HPDE6-E6E7 (cell line): ENCODE results near the gene CORO1A.
"Not testable (repeated sequence)": the region's sequence is repeated elsewhere in the genome, so short reads cannot be mapped to it uniquely, and the experiment has no call there.

Experiments
- DNase-seq: peaks from one replicate; pipeline ENCODE4 v3.0.0; 2011; ENCODE audit warnings: missing footprints; ENCODE audit errors: extremely low spot score

The CORO1A gene

DNA sequence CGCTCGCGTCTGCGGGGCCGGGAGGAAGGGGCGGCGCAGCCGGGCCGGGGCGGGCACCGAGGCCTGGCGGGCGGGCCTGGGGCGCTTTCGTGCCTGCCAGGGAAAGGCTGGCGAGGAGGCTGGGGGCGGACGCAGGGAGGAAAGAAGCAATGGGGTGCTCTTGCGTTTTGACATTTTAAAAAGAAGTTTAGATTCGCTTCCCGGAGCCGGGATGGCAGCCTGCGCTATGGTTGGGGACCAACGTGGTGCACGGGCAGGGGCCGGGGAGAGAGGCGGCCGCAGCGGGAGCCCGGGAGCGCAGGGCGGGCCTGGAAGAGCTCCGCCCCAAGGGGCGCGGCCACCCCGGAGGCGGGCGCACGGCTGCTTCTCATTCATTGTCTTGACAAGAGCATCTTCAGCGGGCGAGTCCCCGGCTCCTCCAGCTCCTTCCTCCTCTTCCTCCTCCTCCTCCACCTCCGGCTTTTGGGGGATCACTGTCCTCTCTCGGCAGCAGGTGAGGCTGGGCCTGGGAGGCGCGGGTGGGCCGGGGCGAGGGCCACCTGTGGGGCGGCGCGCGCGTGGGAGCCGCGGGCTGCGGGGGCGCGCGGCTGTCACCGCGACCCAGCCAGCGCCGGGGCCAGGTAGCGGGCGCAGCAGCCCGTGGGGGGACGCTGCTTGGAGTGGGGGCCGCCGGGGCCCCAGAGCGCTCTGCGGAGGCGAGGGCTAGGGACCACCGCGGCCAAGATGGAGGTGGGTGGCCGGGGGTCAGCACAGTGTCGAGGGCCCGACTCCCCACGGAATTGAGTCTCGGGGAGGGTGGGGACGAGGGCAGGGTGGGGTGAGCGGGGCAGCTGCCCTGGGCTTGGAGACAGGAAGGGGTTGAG is at the start of gene CORO1A:
Gene CORO1A (plus strand): TSS at position 370 of the 863 bp plus-strand sequence. CDS start 1,608 bp downstream, outside the sequence.
- DNase-seq, result peak; percentile 63

DNA sequence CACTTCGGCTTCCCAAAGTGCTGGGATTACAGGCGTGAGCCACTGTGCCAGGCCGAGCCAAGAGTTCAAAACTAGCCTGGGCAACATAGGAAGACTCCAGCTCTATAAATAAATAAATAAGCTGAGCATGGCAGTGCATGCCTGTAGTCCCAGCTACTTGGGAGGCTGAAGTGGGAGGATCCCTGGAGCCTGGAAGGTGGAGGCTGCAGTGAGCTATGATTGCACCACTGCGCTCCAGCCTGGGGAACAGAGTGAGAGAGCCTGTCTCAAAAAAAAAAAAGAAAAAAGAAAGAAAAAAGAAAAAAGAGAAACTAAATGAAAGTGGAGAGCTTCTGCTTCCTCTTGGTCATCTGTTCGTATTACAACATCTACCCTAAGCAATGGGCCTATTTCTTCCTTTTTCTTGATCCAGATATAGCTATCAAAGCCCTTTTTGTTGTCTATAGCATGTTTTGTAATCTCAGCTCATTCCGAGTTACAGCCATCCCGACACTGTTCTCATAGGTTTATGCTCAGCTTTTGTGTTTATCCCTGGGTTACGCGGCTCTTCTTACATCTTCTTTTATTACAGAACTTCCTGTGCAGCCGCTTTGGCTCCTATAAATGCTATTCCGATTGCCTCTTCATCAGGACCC is 46.3 kb upstream of the CORO1A start:
- DNase-seq, result no peak

DNA sequence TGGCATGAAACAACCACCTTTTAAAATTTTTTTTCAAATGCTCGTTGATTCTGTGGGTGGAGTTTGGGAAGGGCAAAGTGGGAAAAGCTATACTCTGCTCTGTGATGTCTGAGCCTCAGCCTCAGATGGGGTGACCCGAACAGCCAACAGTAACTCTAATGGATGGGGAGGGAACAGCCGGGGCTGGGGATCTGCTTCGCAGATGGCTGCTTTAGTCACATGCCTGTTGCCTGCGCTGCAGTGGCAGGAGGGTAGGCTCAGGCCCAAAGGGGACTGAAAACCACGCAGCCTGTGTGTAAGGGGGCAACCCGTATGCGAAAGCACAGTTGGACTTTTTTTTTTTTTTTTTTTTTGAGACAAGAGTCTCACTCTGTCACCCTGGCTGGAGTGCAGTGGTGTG is 45.5 kb upstream of the CORO1A start:
- DNase-seq, result no peak

DNA sequence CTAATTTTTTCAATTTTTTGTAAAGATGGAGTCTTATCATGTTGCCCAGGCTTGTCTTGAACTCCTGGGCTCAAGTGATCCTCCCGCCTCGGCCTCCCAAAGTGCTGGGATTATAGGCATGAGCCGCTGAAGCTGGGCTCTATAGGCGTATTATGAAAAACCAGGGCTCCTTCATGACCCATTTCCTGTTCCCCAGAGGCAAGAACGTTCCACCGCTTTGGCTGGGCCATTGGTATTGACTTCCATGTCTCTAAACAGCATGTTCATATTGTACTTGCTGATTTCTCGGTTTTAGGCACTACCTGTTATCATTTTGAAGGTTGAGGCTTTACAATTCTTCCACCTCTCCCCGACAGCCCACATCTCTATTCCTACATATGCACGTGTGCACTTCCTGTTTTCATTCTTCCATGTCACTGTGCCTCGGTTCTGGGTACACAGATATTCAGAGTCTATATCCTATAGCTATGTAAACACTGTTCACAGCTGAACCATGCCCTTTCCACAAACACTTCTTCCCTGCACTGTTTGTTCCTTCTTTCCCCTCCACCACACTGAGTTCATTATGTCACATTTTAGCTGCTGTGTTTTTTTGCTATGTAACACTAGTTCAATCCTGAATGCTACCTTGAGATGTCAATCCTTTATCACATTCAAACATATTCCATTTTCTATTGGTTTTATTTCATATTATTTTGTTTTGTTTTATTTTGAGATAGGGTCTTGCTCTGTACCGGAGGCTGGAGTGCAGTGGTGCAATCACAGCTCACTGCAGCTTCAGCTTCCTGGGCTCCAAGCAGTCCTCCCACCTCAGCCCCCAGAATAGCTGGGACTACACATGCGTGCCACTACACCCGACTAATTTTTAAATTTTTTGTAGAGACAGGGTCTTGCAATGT is 43.6 kb upstream of the CORO1A start:
- no peak for DNase-seq

DNA sequence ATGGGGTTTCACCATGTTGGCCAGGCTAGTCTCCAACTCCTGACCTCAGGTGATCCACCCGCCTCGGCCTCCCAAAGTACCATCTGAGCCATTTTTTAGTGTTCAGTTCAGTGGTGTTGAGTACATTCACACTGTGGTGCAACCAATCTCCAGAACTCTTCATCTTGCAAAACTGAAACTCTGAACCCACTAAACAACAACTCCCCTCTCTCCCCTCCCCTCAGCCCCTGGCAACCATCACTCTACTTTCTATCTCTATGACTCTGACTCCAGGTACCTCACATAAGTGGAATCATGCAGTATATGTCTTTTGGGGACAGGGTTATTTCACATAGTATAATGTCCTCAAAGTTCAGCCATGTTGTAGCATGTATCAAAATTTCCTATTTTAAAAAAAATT is 41.7 kb upstream of the CORO1A start:
- DNase-seq, result no peak

DNA sequence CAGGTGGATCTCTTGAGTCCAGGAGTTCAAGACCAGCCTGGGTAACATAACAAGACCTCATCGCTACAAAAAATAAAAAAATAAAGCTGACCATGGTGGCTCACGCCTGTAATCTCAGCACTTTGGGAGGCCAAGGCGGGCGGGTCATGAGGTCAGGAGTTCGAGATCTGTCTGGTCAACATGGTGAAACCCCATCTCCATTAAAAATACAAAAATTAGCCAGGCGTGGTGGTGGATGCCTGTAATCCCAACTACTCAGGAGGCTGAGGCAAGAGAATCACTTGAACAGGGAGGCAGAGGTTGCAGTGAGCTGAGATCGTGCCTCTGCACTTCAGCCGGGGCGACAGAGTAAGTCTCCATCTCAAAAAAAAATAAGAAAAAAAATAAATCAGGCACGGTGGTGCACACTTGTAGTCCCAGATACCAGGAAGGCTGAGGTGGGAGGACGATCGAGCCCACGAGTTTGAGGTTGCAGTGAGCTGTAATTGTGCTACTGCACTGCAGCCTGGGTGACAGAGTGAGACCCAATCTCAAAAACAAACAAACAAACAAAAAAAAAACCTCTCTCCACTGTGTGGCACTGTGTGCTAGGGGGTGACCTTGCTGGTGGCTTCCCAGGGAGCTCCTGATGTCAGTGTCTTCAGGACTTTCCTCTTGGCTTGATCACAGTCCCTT is 40.6 kb upstream of the CORO1A start:
- no peak for DNase-seq

DNA sequence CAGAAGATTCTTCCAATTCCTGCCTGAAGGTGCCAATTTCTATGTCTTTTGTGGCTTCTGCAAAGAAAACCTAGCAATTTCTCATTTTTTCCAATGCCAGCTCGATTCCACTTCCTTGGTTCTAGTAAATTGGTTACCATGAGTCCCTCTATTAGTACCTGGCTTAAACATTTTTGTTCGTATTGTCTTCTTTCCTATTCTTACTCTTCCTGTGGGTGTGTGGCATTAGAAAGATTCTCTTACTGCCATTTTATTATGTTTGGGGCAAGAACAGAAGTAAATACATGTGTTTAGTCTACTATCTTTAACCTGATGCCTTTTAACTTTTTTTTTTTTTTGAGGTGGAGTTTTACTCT is 40.1 kb upstream of the CORO1A start:
- DNase-seq, result no peak

DNA sequence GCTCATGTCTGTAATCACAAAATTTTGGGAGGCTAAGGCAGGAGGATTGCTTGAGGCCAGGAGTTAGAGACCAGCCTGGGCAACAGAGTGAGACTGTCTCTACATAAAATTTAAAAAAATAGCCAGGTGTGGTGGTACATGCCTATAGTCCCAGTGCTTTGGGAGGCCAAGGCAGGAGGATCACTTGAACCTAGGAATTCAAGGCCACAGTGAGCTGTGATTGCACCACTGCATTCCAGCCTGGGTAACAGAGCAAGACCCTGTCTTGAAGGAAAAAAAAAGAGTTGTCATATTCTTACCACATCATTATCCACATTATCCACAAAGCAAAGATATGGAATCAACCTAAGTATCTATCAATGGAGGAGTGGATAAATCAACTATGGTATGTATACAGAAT is 39.4 kb upstream of the CORO1A start:
- DNase-seq, result no peak

DNA sequence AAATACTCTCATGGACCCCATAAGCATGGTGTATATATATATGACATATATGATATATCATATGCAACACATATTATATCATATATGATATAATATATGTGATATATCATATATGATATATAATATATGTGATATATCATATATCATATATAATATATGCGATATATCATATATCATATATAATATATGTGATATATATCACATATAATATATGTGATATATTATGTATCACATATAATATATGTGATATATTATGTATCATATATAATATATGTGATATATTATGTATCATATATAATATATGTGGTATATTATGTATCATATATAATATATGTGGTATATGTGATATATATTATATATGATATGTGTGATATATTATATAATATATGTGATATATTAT is 38.5 kb upstream of the CORO1A start:
- DNase-seq, result no peak

DNA sequence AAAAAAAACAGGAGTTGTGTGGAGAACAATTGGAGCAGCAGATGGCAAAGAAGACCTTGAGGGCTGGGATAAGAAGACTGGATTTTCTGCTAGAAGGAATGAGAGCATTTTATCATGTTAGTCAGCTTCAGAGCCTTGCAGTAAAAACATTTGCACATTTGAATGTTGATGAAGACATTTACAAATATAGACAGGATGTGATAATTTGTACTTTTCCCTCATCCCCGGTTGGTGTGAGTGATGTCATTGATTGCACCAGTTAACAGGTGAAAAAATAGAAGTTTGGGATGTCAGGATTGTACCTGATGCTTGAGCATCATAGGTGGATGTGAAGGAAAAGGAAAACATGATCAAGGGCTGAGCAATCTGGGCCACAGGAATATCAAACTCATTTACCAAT is 37.7 kb upstream of the CORO1A start:
- DNase-seq, result no peak

DNA sequence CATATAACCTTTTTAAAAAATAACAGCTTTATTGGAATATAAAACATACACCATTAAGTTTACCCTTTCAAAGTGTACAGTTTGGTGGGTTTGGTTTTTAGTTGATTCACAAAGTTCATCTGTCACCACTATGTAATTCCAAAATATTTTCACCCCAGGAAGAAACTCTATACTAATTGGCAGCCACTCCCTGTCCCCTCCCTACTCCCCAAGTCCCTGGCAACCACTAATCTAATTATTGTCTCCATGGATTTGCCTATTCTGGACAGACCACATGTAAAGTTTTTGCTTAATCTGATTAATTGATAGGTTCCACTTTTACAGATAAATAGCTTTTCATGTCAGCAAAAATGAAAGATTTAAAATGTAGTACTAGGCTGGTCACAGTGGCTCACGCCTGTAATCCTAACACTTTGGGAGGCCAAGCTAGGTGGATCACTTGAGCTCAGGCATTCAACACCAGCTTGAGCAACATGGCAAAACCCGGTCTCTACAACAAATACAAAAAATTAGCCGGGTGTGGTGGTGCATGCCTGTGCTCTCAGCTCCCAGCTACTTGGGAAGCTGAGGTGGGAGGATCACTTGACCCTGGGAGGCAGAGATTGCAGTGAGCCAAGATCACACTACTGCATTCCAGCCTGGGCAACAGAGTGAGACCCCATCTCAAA is 35.4 kb upstream of the CORO1A start:
- DNase-seq, result no peak

DNA sequence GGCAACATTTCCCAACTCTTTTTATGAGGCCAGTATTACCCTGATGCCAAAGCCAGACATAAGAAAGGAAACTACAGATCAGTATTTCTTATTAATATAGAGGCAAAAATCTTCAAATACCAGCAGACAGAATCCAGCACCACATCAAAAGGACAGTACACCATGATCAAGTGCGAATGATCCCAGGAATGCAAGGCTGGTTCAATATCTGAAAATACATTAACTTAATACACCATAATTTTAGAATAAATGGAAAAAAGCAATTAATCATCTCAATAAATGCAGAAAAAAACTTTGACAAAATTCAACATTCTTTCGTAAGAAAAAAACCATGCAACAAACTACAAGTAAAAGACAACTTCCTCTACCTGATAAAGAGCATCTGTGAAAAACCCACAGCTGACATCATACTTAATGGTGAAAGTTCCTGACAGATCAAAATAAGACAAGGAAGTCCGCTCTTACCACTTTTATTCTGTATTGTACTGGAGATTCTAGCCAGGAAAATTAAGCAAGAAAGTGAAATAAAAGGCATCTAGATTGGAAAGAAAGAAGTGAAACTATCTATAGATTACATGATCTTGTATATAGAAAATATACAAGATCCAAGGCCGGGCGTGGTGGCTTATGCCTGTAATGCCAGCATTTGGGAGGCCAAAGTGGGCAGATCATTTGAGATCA is 34.0 kb upstream of the CORO1A start:
- no peak for DNase-seq

DNA sequence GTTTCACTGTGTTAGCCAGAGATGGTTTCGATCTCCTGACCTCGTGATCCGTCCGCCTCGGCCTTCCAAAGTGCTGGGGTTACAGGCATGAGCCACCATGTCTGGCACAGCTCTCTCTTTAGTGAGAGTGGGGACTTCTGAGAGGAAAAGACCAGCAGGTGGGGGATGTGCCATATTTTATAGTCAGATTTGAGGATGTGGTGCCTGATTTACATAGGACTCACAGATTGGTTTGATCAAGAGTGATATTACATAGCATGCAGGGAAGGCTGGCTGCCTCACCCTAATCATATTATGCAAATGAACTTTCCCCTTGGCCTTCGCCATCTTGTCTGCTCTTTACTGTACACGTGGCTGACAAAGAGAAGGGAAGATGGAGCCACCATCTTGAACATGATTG is 32.3 kb upstream of the CORO1A start:
- DNase-seq, result no peak

DNA sequence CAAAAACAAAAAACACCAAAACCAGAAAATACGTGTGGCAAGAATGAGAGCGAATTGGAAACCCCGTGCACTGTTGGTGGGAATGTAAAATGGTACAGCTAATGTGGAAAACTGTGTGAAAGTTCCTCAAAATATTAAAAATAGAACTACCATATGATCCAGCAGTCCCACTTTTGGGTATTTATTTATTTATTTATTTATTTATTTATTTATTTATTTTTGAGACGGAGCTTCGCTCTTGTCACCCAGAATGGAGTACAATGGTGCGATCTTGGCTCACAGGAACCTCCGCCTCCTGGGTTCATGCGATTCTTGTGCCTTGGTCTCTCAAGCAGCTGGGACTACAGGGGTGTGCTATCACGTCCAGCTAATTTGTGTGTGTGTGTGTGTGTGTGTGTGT is 30.9 kb upstream of the CORO1A start:
- DNase-seq, result no peak

DNA sequence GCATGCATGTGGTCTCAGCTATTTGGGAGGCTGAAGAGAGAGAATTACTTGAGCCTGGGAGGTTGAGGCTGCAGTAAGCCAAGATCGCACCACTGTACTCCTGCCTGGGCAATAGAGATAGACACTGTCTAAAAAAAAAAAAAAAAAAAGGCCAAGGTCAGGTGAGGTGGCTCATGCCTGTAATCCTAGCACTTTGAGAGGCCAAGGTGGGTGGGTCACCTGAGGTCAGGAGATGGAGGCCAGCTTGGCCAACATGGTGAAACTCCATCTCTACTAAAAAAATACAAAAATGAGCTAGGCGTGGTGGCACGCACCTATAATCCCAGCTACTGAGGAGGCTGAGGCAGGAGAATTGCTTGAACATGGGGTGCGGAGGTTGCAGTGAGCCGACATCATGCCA is 28.2 kb upstream of the CORO1A start:
- DNase-seq, result no peak

DNA sequence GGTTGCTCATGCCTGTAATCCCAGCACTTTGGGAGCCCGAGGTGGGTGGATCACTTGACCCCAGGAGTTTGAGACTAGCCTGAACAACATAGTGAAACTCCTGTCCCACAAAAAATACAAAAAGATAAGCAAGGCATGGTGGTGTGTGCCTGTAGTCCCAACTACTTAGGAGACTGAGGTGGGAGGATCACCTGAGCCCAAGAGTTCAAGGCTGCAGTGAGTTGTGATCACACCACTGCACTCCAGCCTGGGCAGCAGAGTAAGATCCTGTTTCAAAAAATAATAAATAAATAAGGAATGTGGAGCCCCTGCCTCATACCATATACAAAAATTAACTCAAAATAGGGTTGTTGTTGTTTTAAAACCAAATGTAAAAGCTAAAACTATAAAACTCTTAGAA is 26.2 kb upstream of the CORO1A start:
- no peak for DNase-seq

DNA sequence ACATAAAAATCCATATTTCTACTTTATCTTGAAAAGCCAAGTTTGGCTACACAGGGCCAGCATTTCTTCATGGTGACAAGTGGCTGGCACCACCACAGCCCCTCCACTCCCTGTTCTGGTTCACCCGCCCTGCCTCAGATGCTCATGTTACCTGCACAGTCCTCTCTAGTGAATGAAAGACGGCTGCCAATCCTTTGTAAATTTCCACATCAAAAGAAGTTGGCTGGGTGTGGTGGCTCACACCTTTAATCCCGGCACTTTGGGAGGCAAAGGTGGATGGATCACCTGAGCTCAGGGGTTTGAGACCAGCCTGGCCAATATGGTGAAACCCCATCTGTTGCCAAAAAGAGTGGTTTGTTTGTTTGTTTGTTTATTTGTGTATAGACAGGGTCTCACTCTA is 19.9 kb upstream of the CORO1A start:
- DNase-seq, result no peak

DNA sequence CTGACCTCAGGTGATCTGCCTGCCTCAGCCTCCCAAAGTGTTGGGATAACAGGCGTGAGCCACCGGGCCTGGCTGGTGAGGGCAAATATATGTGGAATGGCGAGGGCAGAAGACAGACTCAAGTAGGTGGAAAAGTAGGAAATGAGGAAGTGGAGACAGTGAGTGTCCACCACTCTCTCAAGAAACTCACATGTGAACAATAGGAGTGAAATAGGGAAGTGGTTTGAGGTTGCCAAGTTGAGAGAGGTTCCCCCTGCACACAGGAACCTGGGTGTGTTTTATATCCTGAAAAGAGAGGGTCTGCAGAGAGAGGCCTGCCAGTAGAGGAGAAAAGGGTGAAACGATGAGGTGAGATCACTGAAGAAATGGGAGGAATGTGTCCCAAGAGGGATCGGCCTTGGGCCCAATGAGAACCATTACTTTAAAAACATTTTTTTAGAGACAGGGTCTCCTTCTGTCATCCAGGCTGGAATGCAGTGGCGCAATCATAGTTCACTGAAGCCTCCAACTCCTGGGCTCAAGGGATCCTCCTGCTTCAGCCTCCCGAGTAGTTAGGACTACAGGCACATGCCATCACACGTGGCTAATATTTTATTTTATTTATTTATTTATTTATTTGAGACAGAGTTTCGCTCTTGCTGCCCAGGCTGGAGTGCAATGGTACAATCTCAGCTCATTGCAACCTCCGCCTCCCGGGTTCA is 17.1 kb upstream of the CORO1A start:
- DNase-seq, result no peak

DNA sequence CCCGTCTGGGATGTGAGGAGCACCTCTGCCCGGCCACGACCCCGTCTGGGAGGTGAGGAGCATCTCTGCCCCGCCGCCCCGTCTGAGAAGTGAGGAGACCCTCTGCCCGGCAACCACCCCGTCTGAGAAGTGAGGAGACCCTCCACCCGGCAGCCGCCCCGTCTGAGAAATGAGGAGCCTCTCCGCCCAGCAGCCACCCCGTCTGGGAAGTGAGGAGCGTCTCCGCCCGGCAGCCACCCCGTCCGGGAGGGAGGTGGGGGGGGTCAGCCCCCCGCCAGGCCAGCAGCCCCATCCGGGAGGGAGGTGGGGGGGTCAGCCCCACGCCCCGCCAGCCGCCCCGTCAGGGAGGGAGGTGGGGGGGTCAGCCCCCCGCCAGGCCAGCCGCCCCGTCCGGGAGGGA is 14.7 kb upstream of the CORO1A start:
- not testable (repeated sequence) for DNase-seq

DNA sequence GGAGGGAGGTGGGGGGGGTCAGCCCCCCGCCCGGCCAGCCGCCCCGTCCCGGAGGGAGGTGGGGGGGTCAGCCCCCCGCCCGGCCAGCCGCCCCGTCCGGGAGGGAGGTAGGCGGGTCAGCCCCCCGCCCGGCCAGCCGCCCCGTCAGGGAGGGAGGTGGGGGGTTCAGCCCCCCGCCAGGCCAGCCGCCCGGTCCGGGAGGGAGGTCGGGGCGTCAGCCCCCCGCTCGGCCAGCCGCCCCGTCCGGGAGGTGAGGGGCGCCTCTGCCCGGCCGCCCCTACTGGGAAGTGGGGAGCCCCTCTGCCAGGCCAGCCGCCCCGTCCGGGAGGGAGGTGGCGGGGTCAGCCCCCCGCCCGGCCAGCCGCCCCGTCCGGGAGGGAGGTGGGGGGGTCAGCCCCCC is 14.0 kb upstream of the CORO1A start:
- not testable (repeated sequence) for DNase-seq
